Skeletal muscle tissue (tissue), 4 donors: ENCODE data around the gene PARP1. TPM values are rescaled to one million over a fixed set of nuclear protein-coding genes. Genes with fewer than 3 reads are reported as not detected.

Experiments
- H3K27ac ChIP-seq: one replicate; pipeline ENCODE4 v1.7.0; 2013; ENCODE audit warnings: mild to moderate bottlenecking, low read depth, low read length, inconsistent platforms
- H3K27me3 ChIP-seq, 3 donors: one replicate each; pipeline ENCODE4 v1.7.0; 2013; ENCODE audit warnings: low read length in 3 of 3; ENCODE audit not compliant: control insufficient read depth in 3 of 3, insufficient read depth in 3 of 3
- H3K36me3 ChIP-seq, 3 donors: one replicate each; pipeline ENCODE4 v1.7.0; 2013; ENCODE audit warnings: low read length in 3 of 3; ENCODE audit not compliant: control insufficient read depth in 3 of 3, insufficient read depth in 3 of 3
- H3K4me1 ChIP-seq, 3 donors: one replicate each; pipeline ENCODE4 v1.7.0; 2013; ENCODE audit warnings: low read length in 3 of 3, mild to moderate bottlenecking in 3 of 3; ENCODE audit not compliant: control insufficient read depth in 3 of 3, insufficient read depth in 3 of 3
- H3K4me3 ChIP-seq, 3 donors: one replicate each; pipeline ENCODE4 v1.7.0; 2013; ENCODE audit warnings: low read length in 3 of 3
- H3K9ac ChIP-seq, 3 donors: one replicate each; pipeline ENCODE4 v1.7.0; 2013; ENCODE audit warnings: low read length in 3 of 3, mild to moderate bottlenecking in 3 of 3, moderate library complexity in 2 of 3, low read depth in 1 of 3
- H3K9me3 ChIP-seq, 3 donors: one replicate each; pipeline ENCODE4 v1.7.0; 2013; ENCODE audit warnings: low read length in 3 of 3; ENCODE audit not compliant: control insufficient read depth in 3 of 3
- total RNA-seq: library from RNA; depleted of rRNA; stranded (reverse); fragments of >200 nt; gene quantifications from one replicate; pipeline ENCODE4 v1.2.3, GENCODE V29; 2014
- donor health status: Osteomylitis.

The PARP1 gene
- total RNA-seq, 1 donor from 2014 or later, result 94.5 TPM

- H3K9ac ChIP-seq, result no peak overlapping the region
- H3K9me3 ChIP-seq, result no peaks in the 10 kb centered on the region
- H3K27me3 ChIP-seq, result peaks cover 0 to 7% (median 5%) of the 10 kb centered on the region in 3 donors
- H3K36me3 ChIP-seq, result no peaks in the 10 kb centered on the region
- H3K27ac ChIP-seq, result no peak overlapping the region
- H3K4me3 ChIP-seq, result no peak overlapping the region
- no peaks in the 10 kb centered on the region for H3K4me1 ChIP-seq
Observed at GRCh38 chr1:226444901-226445300, 37.0 kb upstream of the PARP1 start.

GRCh38 chr1:226443439-226443838 is 35.5 kb upstream of the PARP1 start:
- H3K4me3 ChIP-seq, result no peak overlapping the region
- H3K4me1 ChIP-seq, result no peaks in the 10 kb centered on the region
- H3K27ac ChIP-seq, result no peak overlapping the region
- H3K9ac ChIP-seq, result no peak overlapping the region
- no peaks in the 10 kb centered on the region for H3K9me3 ChIP-seq
- no peaks in the 10 kb centered on the region for H3K36me3 ChIP-seq
- H3K27me3 ChIP-seq, result peaks cover 0 to 7% (median 5%) of the 10 kb centered on the region in 3 donors

GRCh38 chr1:226443033-226443432 is 35.1 kb upstream of the PARP1 start:
- Histone ChIP-seq H3K4me3 (no peak overlapping the region), H3K36me3 (no peaks in the 10 kb centered on the region), H3K27me3 (peaks cover 0 to 7% (median 5%) of the 10 kb centered on the region in 3 donors), H3K9ac (no peak overlapping the region), H3K4me1 (no peaks in the 10 kb centered on the region), H3K27ac (no peak overlapping the region), H3K9me3 (peaks cover 0 to 3% (median 0%) of the 10 kb centered on the region in 3 donors)

GRCh38 chr1:226441629-226442028 is 33.7 kb upstream of the PARP1 start:
- no peak overlapping the region for H3K4me3 ChIP-seq
- peaks cover 0 to 10% (median 7%) of the 10 kb centered on the region in 3 donors for H3K27me3 ChIP-seq
- no peaks in the 10 kb centered on the region for H3K36me3 ChIP-seq

DNA sequence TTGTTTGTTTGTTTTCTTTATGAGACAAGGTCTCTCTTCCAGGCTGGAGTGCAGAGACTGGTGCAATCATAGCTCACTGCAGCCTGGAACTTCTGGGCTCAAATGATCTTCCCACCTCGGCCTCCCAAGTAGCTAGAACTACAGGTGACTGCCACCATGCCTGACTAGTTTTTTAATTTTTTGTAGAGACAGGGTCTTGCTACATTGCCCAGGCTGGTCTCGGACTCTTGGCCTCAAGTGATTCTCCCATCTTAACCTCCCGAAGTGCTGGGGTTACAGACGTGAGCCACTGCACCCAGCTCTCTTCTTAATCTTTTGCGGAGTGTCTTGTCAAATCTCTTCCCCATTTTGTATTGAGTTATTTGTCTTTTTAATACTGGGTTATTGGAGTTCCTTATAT is 32.6 kb upstream of the PARP1 start:
- H3K27me3 ChIP-seq, result peaks cover 0 to 8% (median 7%) of the 10 kb centered on the region in 3 donors
- no peaks in the 10 kb centered on the region for H3K36me3 ChIP-seq
- peaks cover 0 to 5% (median 0%) of the 10 kb centered on the region in 3 donors for H3K9me3 ChIP-seq
- H3K4me1 ChIP-seq, result no peaks in the 10 kb centered on the region
- no peak overlapping the region for H3K27ac ChIP-seq
- H3K9ac ChIP-seq, result no peak overlapping the region
- H3K4me3 ChIP-seq, result no peak overlapping the region

More at GRCh38 chr1:226441629-226442028, 33.7 kb upstream of the PARP1 start:
- H3K9ac ChIP-seq, result no peak overlapping the region
- no peak overlapping the region for H3K27ac ChIP-seq
- peaks cover 0 to 5% (median 0%) of the 10 kb centered on the region in 3 donors for H3K9me3 ChIP-seq
- no peaks in the 10 kb centered on the region for H3K4me1 ChIP-seq

GRCh38 chr1:226438007-226438406 is 30.1 kb upstream of the PARP1 start:
- Histone ChIP-seq H3K4me3 (no peak overlapping the region), H3K27me3 (peaks cover 0 to 6% (median 3%) of the 10 kb centered on the region in 3 donors), H3K27ac (no peak overlapping the region), H3K9me3 (peaks cover 0 to 5% (median 0%) of the 10 kb centered on the region in 3 donors), H3K9ac (no peak overlapping the region), H3K36me3 (no peaks in the 10 kb centered on the region), H3K4me1 (no peaks in the 10 kb centered on the region)

DNA sequence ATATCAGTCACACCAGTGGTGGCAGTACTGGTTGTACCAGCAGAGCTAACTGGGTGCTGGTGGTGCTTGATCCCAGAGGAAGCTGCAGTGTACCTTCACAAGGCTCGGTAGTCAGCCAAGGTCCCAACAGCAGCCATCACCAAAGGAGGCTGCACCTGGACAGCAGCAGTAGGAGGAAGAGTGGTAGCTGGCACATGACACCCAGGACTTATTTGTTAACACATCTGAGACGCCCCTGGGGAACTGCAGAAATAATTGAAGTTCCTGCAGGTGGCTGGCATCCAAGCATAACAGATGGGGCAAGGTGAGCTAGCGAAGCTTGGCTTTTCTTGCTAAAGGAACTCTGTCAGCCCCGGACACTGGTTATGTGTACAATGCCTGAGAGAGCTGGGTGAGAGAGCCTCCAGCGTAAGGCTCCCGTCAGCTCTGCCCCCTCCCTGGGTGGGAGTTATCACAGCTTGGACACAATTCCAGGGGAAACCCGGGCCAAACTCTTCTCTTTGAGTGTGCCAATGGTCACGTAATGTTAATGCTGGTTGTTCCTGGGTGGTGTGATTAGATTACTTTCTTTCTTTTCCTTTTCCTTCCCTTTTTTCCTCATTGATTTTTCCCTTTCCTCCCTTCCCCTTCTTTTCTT is 29.1 kb upstream of the PARP1 start:
- Histone ChIP-seq H3K27ac (no peak overlapping the region), H3K27me3 (peaks cover 0 to 6% (median 3%) of the 10 kb centered on the region in 3 donors), H3K4me3 (no peak overlapping the region), H3K9me3 (peaks cover 0 to 5% (median 0%) of the 10 kb centered on the region in 3 donors), H3K4me1 (no peaks in the 10 kb centered on the region), H3K36me3 (no peaks in the 10 kb centered on the region), H3K9ac (no peak overlapping the region)

- no peaks in the 10 kb centered on the region for H3K4me1 ChIP-seq
Observed at GRCh38 chr1:226436472-226436854, 28.6 kb upstream of the PARP1 start.

DNA sequence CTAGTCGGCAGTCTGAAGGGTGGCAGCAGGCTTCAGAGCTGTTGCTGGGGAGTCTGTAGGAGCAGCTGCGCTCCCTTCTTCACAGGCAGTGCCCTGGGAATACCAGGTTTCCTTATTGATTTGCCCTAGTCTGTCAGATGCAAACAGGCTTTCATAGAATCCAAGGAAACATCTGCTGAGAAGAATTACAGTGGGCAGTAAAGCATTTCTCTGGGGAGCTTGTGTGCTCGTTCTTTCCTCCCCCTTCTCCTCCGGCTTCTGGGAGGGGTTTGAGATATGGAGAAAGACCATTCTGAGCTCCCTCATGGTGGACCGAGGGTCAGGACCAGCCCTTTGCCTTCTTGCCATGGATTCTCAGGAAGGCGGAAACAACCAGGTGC is 25.4 kb upstream of the PARP1 start:
- no peak overlapping the region for H3K27ac ChIP-seq
- H3K36me3 ChIP-seq, result no peaks in the 10 kb centered on the region
- H3K27me3 ChIP-seq, result peaks cover 0 to 6% (median 2%) of the 10 kb centered on the region in 3 donors
- H3K4me1 ChIP-seq, result no peaks in the 10 kb centered on the region
- H3K9me3 ChIP-seq, result peaks cover 0 to 5% (median 0%) of the 10 kb centered on the region in 3 donors
- no peak overlapping the region for H3K9ac ChIP-seq
- H3K4me3 ChIP-seq, result no peak overlapping the region

More at GRCh38 chr1:226436472-226436854, 28.6 kb upstream of the PARP1 start:
- H3K4me3 ChIP-seq, result no peak overlapping the region
- no peaks in the 10 kb centered on the region for H3K36me3 ChIP-seq
- no peak overlapping the region for H3K9ac ChIP-seq
- H3K27ac ChIP-seq, result no peak overlapping the region
- H3K9me3 ChIP-seq, result peaks cover 0 to 5% (median 0%) of the 10 kb centered on the region in 3 donors
- peaks cover 0 to 6% (median under 1%) of the 10 kb centered on the region in 3 donors for H3K27me3 ChIP-seq

GRCh38 chr1:226432586-226433340 is 24.9 kb upstream of the PARP1 start:
- peaks cover 0 to 6% (median 2%) of the 10 kb centered on the region in 3 donors for H3K27me3 ChIP-seq
- no peaks in the 10 kb centered on the region for H3K36me3 ChIP-seq
- no peak overlapping the region for H3K4me3 ChIP-seq
- no peaks in the 10 kb centered on the region for H3K4me1 ChIP-seq
- H3K27ac ChIP-seq, result no peak overlapping the region
- no peaks in the 10 kb centered on the region for H3K9me3 ChIP-seq
- H3K9ac ChIP-seq, result no peak overlapping the region
